Left renal pelvis (tissue), 4 donors: ENCODE measurements around the gene EEPD1. TPM values are rescaled to one million over a fixed set of nuclear protein-coding genes. Genes with fewer than 3 reads are reported as not detected.

Experiments used
- DNase-seq, 4 donors: peaks; one replicate each; pipeline ENCODE4 v3.0.0-alpha.2; 2013; ENCODE audit warnings: low read depth in 4 of 4, low spot score in 3 of 4
- polyA plus RNA-seq, 4 donors: library from polyadenylated mRNA; unstranded; fragments of 120-200 nt; gene quantifications; one replicate each; pipeline ENCODE4 v1.2.1, GENCODE V29; 2013; ENCODE audit not compliant: insufficient read length in 4 of 4

Gene EEPD1
- polyA plus RNA-seq, 4 donors, result 5.2 to 6.8 (median 6.0) TPM

- DNase-seq, result no peak
Observed at GRCh38 chr7:36245684-36246299, 92.7 kb downstream of the EEPD1 start.

- no peak for DNase-seq
Observed at GRCh38 chr7:36249091-36249490, 96.0 kb downstream of the EEPD1 start.

GRCh38 chr7:36253699-36254098 lies 100.6 kb downstream of the EEPD1 start:
- DNase-seq, result no peak

GRCh38 chr7:36258510-36259259 lies 105.6 kb downstream of the EEPD1 start:
- peak; percentile 59 to 84 (median 72) for DNase-seq

- DNase-seq, result no peak
Observed at GRCh38 chr7:36260481-36260880, 107.4 kb downstream of the EEPD1 start.

- no peak for DNase-seq
Observed at GRCh38 chr7:36261019-36261754, 108.1 kb downstream of the EEPD1 start.

- no peak for DNase-seq
Observed at GRCh38 chr7:36262309-36263094, 109.4 kb downstream of the EEPD1 start.

GRCh38 chr7:36263095-36263484 lies 110.0 kb downstream of the EEPD1 start:
- no peak for DNase-seq

- no peak for DNase-seq
Observed at GRCh38 chr7:36264123-36264801, 111.2 kb downstream of the EEPD1 start.

GRCh38 chr7:36264913-36265516 lies 112.0 kb downstream of the EEPD1 start:
- no peak for DNase-seq

- no peak for DNase-seq
Observed at GRCh38 chr7:36265680-36266079, 112.6 kb downstream of the EEPD1 start.

GRCh38 chr7:36266190-36266589 lies 113.1 kb downstream of the EEPD1 start:
- no peak for DNase-seq

- no peak for DNase-seq
Observed at GRCh38 chr7:36266683-36267082, 113.6 kb downstream of the EEPD1 start.

- DNase-seq, result no peak
Observed at GRCh38 chr7:36272211-36272566, 119.1 kb downstream of the EEPD1 start.

GRCh38 chr7:36272567-36273269 lies 119.7 kb downstream of the EEPD1 start:
- no peak for DNase-seq

- DNase-seq, result no peak
Observed at GRCh38 chr7:36273836-36274235, 120.8 kb downstream of the EEPD1 start.

GRCh38 chr7:36275735-36276284 lies 122.8 kb downstream of the EEPD1 start:
- no peak for DNase-seq

GRCh38 chr7:36276428-36277248 lies 123.6 kb downstream of the EEPD1 start:
- no peak for DNase-seq
